ENCODE measurements around the gene SNX32. TPM values are rescaled to one million over a fixed set of nuclear protein-coding genes. Genes with fewer than 3 reads are reported as not detected.

Gene SNX32
- total RNA-seq, 1 experiment from 2014 or later = not detected

GRCh38 chr11:65870307-65870658 lies 36.5 kb downstream of the SNX32 start:
- TF ChIP-seq ELF1 (IDR thresholded peaks at IDR 0.05; ENCODE audit: borderline replicate concordance, low read depth) (no peak), ZFX (IDR thresholded peaks at IDR 0.05) (no peak), CEBPB (IDR thresholded peaks at IDR 0.05; ENCODE audit: low read depth) (no peak), YY1 (IDR thresholded peaks at IDR 0.05; ENCODE audit: extremely low read depth, insufficient replicate concordance, low read depth, low read length) (no peak), RAD21 (IDR thresholded peaks at IDR 0.05; ENCODE audit: low read depth) (no peak), CTCF (IDR thresholded peaks at IDR 0.05 in 2 of 3, conservative IDR thresholded peaks at IDR 0.05 in 1 of 3; ENCODE audit: borderline replicate concordance in 1 of 3, insufficient read depth in 1 of 3, low read depth in 2 of 3, low read length in 2 of 3) (no peak), CBX3 (IDR thresholded peaks at IDR 0.05; ENCODE audit: low read depth) (no peak), ZBTB33 (IDR thresholded peaks at IDR 0.05; ENCODE audit: extremely low read depth, insufficient replicate concordance, low read length) (no peak), EZH2phosphoT487 (IDR thresholded peaks at IDR 0.05; ENCODE audit: borderline replicate concordance) (no peak), EGR1 (IDR thresholded peaks at IDR 0.05; ENCODE audit: low read depth) (no peak), SP1 (IDR thresholded peaks at IDR 0.05; ENCODE audit: low read depth) (no peak), SRF (IDR thresholded peaks at IDR 0.05; ENCODE audit: low read depth) (no peak), REST (IDR thresholded peaks at IDR 0.05; ENCODE audit: low read depth) (no peak), SIN3A (IDR thresholded peaks at IDR 0.05; ENCODE audit: low read depth) (no peak), FOSL1 (IDR thresholded peaks at IDR 0.05; ENCODE audit: low read depth) (no peak), POLR2AphosphoS5 (IDR thresholded peaks at IDR 0.05; ENCODE audit: low read depth, low read length) (no peak), ZNF274 (IDR thresholded peaks at IDR 0.05; ENCODE audit: low read depth, low read length) (no peak), MAX (IDR thresholded peaks at IDR 0.05) (no peak), POLR2A (IDR thresholded peaks at IDR 0.05; ENCODE audit: borderline replicate concordance, extremely low read depth, insufficient read depth, insufficient read length) (no peak), TCF7L2 (IDR thresholded peaks at IDR 0.05; ENCODE audit: borderline replicate concordance, extremely low read depth, insufficient read depth, insufficient read length) (no peak)
- intact Hi-C loops (cut with micrococcal nuclease) = loop anchor here (5.0 kb wide), 1 partner anchor 158 kb away; the partner anchor contains the start of gene KAT5
- Histone ChIP-seq H3K27ac (ENCODE audit: low read depth, low read length) (no peak overlapping the region), H3K4me1 (ENCODE audit: control insufficient read depth in 1 of 2, insufficient read depth in 2 of 2, low read length in 2 of 2) (peaks cover 10 to 13% of the 10 kb centered on the region in 2 experiments; a peak in 3 of 4 replicates), H3K79me2 (ENCODE audit: insufficient read depth, low read length) (no peaks in the 10 kb centered on the region), H2AFZ (ENCODE audit: low read depth, low read length, poor library complexity, severe bottlenecking) (no peak overlapping the region), H3K9ac (ENCODE audit: low read length) (no peak overlapping the region), H3K36me3 (ENCODE audit: control insufficient read depth in 1 of 2, insufficient read depth in 2 of 2, low read length in 2 of 2) (peaks cover under 1 to 2% of the 10 kb centered on the region in 2 experiments; a peak in 3 of 4 replicates), H3K9me3 (ENCODE audit: control insufficient read depth in 1 of 2, insufficient read depth in 1 of 2, low read depth in 1 of 2, low read length in 2 of 2) (no peaks in the 10 kb centered on the region), H3K4me3 (replicated peaks in 1 of 2; ENCODE audit: low read depth in 1 of 2, low read length in 2 of 2) (no peak overlapping the region), H4K20me1 (ENCODE audit: insufficient read depth) (no peaks in the 10 kb centered on the region), H3K27me3 (ENCODE audit: insufficient read depth, low read length) (no peaks in the 10 kb centered on the region), H3K9me2 (ENCODE audit: insufficient read depth) (no peaks in the 10 kb centered on the region), H3K4me2 (ENCODE audit: low read length) (no peak overlapping the region)
- ChIA-PET CTCF (interaction anchor here (1.9 to 2.1 kb wide), 2 partner anchors 10 to 11 kb away, joined by 12 to 15 read pairs; partner anchors contain the start of gene MUS81), RAD21 (ENCODE audit: low non-redundant PET in 1 of 2, low total read pairs in 2 of 2, uncharacterized antibody in 2 of 2, unreplicated experiment in 2 of 2) (no interaction called here), POLR2A (interaction anchor here (1.5 to 4.8 kb wide), 2 partner anchors 10 to 17 kb away, joined by 4 to 36 read pairs; partner anchors contain the start of genes CFL1 and MUS81)
- no peak for ATAC-seq
- no peak for DNase-seq (ENCODE audit: low read depth, low spot score)
- BruUV-seq (replicated peaks) = no TSS peak

All from HCT116 (cell line).